ENCODE measurements around the gene SAFB. TPM values are rescaled to one million over a fixed set of nuclear protein-coding genes. Genes with fewer than 3 reads are reported as not detected.
A peak's percentile ranks its signal among the peaks of the same experiment; 100 is the strongest.

SAFB gene
- total RNA-seq, 4 donors from 2014 or later: 29.8 to 60.0 (median 56.1) TPM

DNA sequence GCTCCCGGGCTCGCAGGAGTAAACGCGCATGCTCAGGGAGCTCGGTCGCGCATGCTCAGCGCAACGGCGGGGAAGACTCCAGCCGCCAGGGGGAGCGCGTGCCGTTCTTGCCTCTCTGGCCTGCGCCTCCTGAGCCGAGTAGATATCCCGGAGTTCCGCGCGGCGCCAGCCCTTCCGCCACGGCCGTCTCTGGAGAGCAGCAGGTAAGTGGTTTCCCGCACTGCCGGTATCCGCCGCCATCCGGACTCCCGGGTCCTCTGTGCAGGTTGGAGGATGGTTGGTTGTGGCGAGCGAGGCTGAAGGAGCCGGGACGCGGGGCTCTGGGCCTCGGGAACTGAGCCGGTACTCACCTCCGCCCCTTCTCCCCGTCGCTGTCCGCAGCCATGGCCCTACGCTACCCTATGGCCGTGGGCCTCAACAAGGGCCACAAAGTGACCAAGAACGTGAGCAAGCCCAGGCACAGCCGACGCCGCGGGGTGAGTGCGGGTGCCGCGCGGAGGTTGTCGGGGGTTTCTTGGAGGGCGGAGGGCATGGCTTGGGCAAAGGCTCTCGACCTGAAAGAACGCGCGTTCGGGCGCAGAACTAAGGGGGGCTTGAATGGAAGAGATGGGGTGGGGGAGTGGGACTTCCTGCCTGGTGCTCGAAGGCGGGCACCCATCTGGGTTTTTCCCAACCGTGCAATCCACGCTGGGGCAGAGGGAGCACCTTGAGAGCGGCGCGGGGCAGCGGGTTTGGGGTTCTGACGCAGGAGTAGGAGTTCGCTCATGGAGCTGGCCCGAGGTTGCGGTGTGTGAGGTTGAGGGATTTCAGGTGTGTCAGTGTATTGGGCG, 67.5 kb downstream of the SAFB start, which contains the start of gene RPL36:
TSS of gene RPL36 (plus strand) at position 171 of the 830 bp plus-strand sequence. CDS start at position 384, 213 bp downstream.
- in situ Hi-C loops (cut with MboI; ENCODE audit: low sequenced_read_pairs in 4 of 4) (no loop called here), intact Hi-C loops (cut with DNase I; ENCODE audit: low total_unique reads) (loop anchor here (1.0 kb wide), 1 partner anchor 30 kb away; the partner anchor contains the start of genes CATSPERD and LONP1)
- H3K27ac ChIP-seq: peak within 1 kb of the TSS; percentile 83 to 94 (median 86)
- H3K4me1 ChIP-seq: peaks cover 21 to 25% of the 10 kb centered on the region in 2 donors
- TF ChIP-seq, protein P1, sequence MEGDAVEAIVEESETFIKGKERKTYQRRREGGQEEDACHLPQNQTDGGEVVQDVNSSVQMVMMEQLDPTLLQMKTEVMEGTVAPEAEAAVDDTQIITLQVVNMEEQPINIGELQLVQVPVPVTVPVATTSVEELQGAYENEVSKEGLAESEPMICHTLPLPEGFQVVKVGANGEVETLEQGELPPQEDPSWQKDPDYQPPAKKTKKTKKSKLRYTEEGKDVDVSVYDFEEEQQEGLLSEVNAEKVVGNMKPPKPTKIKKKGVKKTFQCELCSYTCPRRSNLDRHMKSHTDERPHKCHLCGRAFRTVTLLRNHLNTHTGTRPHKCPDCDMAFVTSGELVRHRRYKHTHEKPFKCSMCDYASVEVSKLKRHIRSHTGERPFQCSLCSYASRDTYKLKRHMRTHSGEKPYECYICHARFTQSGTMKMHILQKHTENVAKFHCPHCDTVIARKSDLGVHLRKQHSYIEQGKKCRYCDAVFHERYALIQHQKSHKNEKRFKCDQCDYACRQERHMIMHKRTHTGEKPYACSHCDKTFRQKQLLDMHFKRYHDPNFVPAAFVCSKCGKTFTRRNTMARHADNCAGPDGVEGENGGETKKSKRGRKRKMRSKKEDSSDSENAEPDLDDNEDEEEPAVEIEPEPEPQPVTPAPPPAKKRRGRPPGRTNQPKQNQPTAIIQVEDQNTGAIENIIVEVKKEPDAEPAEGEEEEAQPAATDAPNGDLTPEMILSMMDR (IDR thresholded peaks at IDR 0.05 in 4 of 5, conservative IDR thresholded peaks at IDR 0.05 in 1 of 5): peak; percentile 94 to 98 (median 95)
- peak; percentile 86 to 91 for TF ChIP-seq POLR2A (IDR thresholded peaks at IDR 0.05)
- H3K27me3 ChIP-seq: no peaks in the 10 kb centered on the region
- peak; percentile 76 to 77 for ATAC-seq
- H3K9me3 ChIP-seq: no peaks in the 10 kb centered on the region
- DNase-seq: peak; percentile 96
- H3K4me3 ChIP-seq: peak within 1 kb of the TSS; percentile 71 to 93 (median 84)
- peaks cover 0 to 34% of the 10 kb centered on the region in 2 donors for H3K36me3 ChIP-seq

DNA sequence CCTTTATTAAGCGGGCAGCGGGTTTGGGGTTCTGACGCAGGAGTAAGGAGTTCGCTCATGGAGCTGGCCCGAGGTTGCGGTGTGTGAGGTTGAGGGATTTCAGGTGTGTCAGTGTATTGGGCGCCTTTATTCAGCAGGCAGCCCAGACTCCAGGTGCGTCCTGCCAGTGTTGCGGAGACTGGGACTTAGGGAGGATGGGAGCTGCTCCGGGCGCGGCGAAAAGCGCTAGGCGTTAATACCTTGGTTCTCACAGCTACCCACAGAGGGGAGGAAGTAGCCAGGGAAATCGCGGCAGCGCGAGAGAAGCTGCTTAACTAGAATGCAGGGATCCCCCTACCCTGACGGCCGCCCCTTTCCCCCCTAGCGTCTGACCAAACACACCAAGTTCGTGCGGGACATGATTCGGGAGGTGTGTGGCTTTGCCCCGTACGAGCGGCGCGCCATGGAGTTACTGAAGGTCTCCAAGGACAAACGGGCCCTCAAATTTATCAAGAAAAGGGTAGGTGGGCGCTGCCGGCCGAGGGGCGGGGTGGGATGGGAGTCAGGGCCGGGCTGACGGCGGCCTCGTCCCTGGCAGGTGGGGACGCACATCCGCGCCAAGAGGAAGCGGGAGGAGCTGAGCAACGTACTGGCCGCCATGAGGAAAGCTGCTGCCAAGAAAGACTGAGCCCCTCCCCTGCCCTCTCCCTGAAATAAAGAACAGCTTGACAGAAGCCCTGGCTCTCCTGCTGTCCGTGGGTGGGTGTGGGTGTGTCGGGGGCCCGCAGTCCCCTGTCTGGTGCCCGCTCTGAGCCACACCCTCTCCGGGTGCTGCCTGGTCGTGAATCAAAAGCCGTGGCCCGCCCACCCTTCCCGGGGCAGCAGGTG, 68.3 kb downstream of the SAFB start:
- no peak for ATAC-seq
- peaks cover 0 to 43% of the 10 kb centered on the region in 2 donors for H3K36me3 ChIP-seq
- no peaks in the 10 kb centered on the region for H3K27me3 ChIP-seq
- peak overlapping the region; percentile 83 to 94 (median 86) for H3K27ac ChIP-seq
- H3K4me1 ChIP-seq: peaks cover 21 to 24% of the 10 kb centered on the region in 2 donors
- no peaks in the 10 kb centered on the region for H3K9me3 ChIP-seq
- intact Hi-C loops (cut with DNase I; ENCODE audit: low total_unique reads) (loop anchor here (1.0 kb wide), 1 partner anchor 29 kb away; the partner anchor contains the start of genes CATSPERD and LONP1), in situ Hi-C loops (cut with MboI; ENCODE audit: low sequenced_read_pairs in 4 of 4) (no loop called here)
- peak overlapping the region; percentile 71 to 93 (median 84) for H3K4me3 ChIP-seq
- TF ChIP-seq POLR2A (IDR thresholded peaks at IDR 0.05): peak in 1 of 2 donors; percentile 19
- TF ChIP-seq, protein P1 (IDR thresholded peaks at IDR 0.05 in 4 of 5, conservative IDR thresholded peaks at IDR 0.05 in 1 of 5): no peak
- peak in 1 of 2 donors; percentile 63 for DNase-seq

DNA sequence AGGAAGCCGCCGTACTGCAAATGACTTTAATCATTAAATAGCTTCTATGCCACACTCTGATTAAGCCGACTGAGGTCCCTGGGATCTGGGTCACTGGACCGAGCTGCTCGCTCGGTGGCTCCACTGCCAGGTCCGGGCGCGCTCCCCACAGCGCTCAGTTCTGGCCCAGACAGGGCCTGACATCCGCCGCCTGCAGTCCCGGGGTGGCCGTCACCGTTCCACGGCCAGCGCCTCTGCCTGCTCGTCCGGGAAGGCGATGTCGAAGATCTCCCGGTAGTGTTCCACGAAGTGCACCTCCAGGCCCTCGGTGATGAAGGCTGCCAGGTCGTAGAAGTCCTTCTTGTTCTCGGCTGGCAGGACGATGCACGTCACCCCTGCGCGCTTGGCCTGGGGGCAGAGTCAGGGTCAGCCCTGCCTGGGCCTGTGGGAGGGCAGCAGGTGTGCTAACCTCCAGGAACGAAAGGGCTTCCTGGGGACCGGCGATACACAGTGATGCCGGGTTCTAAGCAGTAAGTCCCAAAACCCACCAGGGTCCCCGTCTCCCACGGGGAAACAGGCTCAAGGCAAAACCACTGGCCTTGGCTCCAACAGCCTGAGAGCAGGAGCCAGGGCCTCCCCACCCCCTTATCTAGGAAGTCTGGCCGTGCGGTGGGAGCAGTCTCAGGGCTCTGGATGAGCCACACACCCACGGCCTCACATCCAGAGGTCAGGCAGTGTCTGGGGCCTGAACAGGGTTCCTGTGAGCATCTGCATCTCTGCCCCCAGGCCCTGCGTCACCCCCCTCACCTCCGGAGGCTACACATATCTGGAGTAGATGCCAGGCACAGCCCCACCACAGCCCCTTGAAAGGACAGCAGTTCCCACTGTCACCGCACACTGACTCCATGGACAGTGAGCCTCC, 69.2 kb downstream of the SAFB start:
- H3K27ac ChIP-seq: peak overlapping the region; percentile 83 to 94 (median 86)
- H3K36me3 ChIP-seq: peaks cover 0 to 45% of the 10 kb centered on the region in 2 donors
- TF ChIP-seq, protein P1 (IDR thresholded peaks at IDR 0.05 in 4 of 5, conservative IDR thresholded peaks at IDR 0.05 in 1 of 5): no peak
- no peak for TF ChIP-seq POLR2A (IDR thresholded peaks at IDR 0.05)
- H3K9me3 ChIP-seq: no peaks in the 10 kb centered on the region
- H3K4me3 ChIP-seq: peak overlapping the region; percentile 71 to 93 (median 84)
- in situ Hi-C loops (cut with MboI; ENCODE audit: low sequenced_read_pairs in 4 of 4): no loop called here
- intact Hi-C loops (cut with DNase I; ENCODE audit: low total_unique reads): no loop called here
- DNase-seq: no peak
- H3K4me1 ChIP-seq: peaks cover 21% of the 10 kb centered on the region in 2 donors
- H3K27me3 ChIP-seq: no peaks in the 10 kb centered on the region
- no peak for ATAC-seq

DNA sequence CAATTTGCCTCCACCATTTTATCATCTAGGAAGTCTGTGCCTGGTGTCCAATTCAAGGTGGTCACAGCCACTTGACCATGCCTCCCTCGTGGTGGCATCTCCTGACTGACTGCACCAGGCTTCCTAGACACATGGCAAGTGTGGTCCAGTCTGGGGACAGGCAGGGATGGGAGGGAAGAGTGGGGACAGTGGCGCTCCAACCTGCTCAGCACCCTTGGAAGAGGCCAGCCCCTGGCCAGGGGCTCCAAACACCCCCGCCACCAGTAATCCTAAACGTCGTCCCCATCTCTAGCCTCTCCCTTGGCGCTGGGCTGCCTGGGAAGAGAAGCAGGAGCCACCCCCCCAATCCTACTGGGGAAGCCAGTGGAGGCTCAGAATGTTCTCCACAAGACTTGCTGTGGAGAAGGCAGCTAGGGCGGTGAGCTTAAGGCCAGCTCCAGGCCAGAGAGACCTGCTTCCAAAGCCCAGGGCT, 69.9 kb downstream of the SAFB start:
- in situ Hi-C loops (cut with MboI; ENCODE audit: low sequenced_read_pairs in 4 of 4): no loop called here
- intact Hi-C loops (cut with DNase I; ENCODE audit: low total_unique reads): no loop called here
- Histone ChIP-seq H3K36me3 (peaks cover 0 to 45% of the 10 kb centered on the region in 2 donors), H3K27ac (peak overlapping the region in 3 of 4 donors; percentile 9 to 94 (median 83)), H3K9me3 (no peaks in the 10 kb centered on the region), H3K27me3 (no peaks in the 10 kb centered on the region), H3K4me3 (no peak overlapping the region), H3K4me1 (peaks cover 18 to 21% of the 10 kb centered on the region in 2 donors)
- ATAC-seq: no peak
- no peak for DNase-seq
- TF ChIP-seq POLR2A (IDR thresholded peaks at IDR 0.05): no peak
- TF ChIP-seq, protein P1 (IDR thresholded peaks at IDR 0.05 in 4 of 5, conservative IDR thresholded peaks at IDR 0.05 in 1 of 5): no peak
